Psoas muscle (tissue), 8 donors: Measurements from ENCODE around the gene UGT1A10. TPM values are rescaled to one million over a fixed set of nuclear protein-coding genes. Genes with fewer than 3 reads are reported as not detected.
"Not testable (repeated sequence)": the region's sequence is repeated elsewhere in the genome, so short reads cannot be mapped to it uniquely, and the experiment has no call there.

ENCODE experiments used
- ATAC-seq, 4 donors: fragments of 200-7000 bp; cut with Tn5 transposase; one replicate each; pipeline ENCODE4 v1.9.1; 2020; ENCODE audit warnings: moderate library complexity in 3 of 4, mild to moderate bottlenecking in 2 of 4
- DNase-seq, 2 donors: peaks; one replicate each; pipeline ENCODE4 v3.0.0-alpha.2; 2020
- H3K27ac ChIP-seq: fragments of 200-600 bp; one replicate; pipeline ENCODE4 v1.8.0; 2022
- H3K27me3 ChIP-seq, 3 donors: fragments of 200-600 bp in 1 of 3; one replicate each; pipeline versions ENCODE4 v1.6.1 to v1.8.0; 2013 to 2022; ENCODE audit warnings: low read length in 2 of 3, mild to moderate bottlenecking in 2 of 3, moderate library complexity in 1 of 3; ENCODE audit not compliant: insufficient read depth in 3 of 3
- H3K36me3 ChIP-seq, 2 donors: fragments of 200-600 bp in 1 of 2; one replicate each; pipeline versions ENCODE4 v1.6.1 to v1.8.0; 2013 to 2022; ENCODE audit warnings: low read depth in 1 of 2, mild to moderate bottlenecking in 1 of 2, moderate library complexity in 1 of 2; ENCODE audit not compliant: insufficient read depth in 1 of 2
- H3K4me1 ChIP-seq: fragments of 200-600 bp; one replicate; pipeline ENCODE4 v1.8.0; 2022
- H3K4me3 ChIP-seq: fragments of 200-600 bp; one replicate; pipeline ENCODE4 v1.8.0; 2022; ENCODE audit warnings: mild to moderate bottlenecking
- H3K9me3 ChIP-seq: fragments of 200-600 bp; one replicate; pipeline ENCODE4 v1.8.0; 2022
- WGBS, 3 donors: extraction: QIAGEN DNeasy Blood & Tissue Kit; methylation state at CpG; one replicate each; pipeline versions ENCODE4 v1.1.6 to v1.1.7; 2013; 5-methylcytosine and 5-hydroxymethylcytosine counted together
- intact Hi-C, 2 donors: fragments of 100-400 bp; cut with DNase I; formaldehyde crosslinking; loops; one replicate each; pipeline versions ENCODE4 v1.11.0 to v1.14.2; 2022
- polyA plus RNA-seq, 3 donors: library from polyadenylated mRNA; stranded (reverse); fragments of 200-250 nt; gene quantifications; one replicate each; pipeline ENCODE4 v1.2.3, GENCODE V29; 2013
- total RNA-seq, 4 donors: library from RNA; stranded (reverse); fragmentation: NEBNext Ultra II Directional in 2 of 4; extraction: Animal tissue kit (Norgen Biotek cat#: 25700) in 2 of 4; gene quantifications; one replicate each; pipeline versions ENCODE4 v1.2.1 to v1.2.4, GENCODE V29; 2021 to 2023
- TF ChIP-seq, protein P1 (sequence below): fragments of 200-600 bp; IDR thresholded peaks from one replicate; pipeline ENCODE4 v1.8.0; 2022; ENCODE audit warnings: antibody characterized with exemption
- donor health status: healthy with polysubstance abuse.
- donor health status: DM: no; HTN: no; CAD: no; lungs with moderate emphysema.
- donor health status: Bipolar disorder and iron deficiency.
- donor health status: healthy.
- donor health status: DM: yes; HTN: yes; CAD: no.
- donor health status: DM: no; HTN: no; CAD: no.
- donor health status: DM: no; HTN: no; CAD: no.
- donor health status: DM: yes; HTN: yes; CAD: no.

Gene UGT1A10
- total and polyA plus RNA-seq, 7 donors, result 0.03 TPM; not detected in 6

DNA sequence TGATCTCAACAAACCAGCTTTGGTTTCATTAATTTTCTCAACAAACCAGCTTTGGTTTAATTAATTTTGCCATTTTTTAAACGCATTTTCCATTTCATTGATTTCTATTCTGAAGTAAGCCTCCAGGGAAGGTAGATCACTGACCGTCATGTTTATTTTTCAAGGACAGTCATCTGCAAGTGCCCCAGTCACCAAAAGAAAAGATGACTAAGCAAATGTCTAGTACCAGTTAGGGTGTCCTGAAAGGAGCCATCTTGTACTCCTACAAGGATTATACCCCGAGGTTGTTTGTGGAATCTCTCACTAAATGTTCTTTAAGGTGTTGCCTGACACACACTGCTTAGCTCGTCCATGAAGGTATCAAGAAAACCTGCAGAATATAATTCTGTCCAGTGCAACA is 25.0 kb upstream of the UGT1A10 start:
- DNase-seq (no peak), ATAC-seq (no peak)
- H3K9me3 ChIP-seq, result peaks cover 8% of the 10 kb centered on the region
- H3K4me3 ChIP-seq, result no peak overlapping the region
- H3K27ac ChIP-seq, result no peak overlapping the region
- TF ChIP-seq, protein P1, sequence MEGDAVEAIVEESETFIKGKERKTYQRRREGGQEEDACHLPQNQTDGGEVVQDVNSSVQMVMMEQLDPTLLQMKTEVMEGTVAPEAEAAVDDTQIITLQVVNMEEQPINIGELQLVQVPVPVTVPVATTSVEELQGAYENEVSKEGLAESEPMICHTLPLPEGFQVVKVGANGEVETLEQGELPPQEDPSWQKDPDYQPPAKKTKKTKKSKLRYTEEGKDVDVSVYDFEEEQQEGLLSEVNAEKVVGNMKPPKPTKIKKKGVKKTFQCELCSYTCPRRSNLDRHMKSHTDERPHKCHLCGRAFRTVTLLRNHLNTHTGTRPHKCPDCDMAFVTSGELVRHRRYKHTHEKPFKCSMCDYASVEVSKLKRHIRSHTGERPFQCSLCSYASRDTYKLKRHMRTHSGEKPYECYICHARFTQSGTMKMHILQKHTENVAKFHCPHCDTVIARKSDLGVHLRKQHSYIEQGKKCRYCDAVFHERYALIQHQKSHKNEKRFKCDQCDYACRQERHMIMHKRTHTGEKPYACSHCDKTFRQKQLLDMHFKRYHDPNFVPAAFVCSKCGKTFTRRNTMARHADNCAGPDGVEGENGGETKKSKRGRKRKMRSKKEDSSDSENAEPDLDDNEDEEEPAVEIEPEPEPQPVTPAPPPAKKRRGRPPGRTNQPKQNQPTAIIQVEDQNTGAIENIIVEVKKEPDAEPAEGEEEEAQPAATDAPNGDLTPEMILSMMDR, result no peak
- H3K27me3 ChIP-seq, result peaks cover 0 to 1% (median 0%) of the 10 kb centered on the region in 3 donors
- intact Hi-C loops, result no loop called here
- no peaks in the 10 kb centered on the region for H3K4me1 ChIP-seq
- H3K36me3 ChIP-seq, result no peaks in the 10 kb centered on the region
- whole genome bisulfite sequencing, 3 donors, result 73 to 79% (median 77%) methylated on average over 4 of the region's 4 CpGs

DNA sequence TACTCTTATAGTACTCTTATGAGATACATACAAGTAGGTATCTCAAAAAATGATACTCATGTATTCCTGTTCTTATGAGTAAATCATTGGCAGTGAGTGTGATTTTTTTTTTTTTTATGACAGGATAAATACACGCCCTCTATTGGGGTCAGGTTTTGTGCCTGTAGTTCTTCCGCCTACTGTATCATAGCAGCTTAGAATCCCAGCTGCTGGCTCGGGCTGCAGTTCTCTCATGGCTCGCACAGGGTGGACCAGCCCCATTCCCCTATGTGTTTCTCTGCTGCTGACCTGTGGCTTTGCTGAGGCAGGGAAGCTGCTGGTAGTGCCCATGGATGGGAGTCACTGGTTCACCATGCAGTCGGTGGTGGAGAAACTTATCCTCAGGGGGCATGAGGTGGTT is 18.8 kb upstream of the UGT1A10 start, which contains the start of gene UGT1A8:
Gene UGT1A8, plus strand, starts transcription at position 158 of the 400 bp plus-strand sequence. Its CDS starts 75 bp downstream, at position 233.
- DNase-seq, ATAC-seq, H3K27ac ChIP-seq, intact Hi-C loops, H3K4me3 ChIP-seq, H3K4me1 ChIP-seq, H3K9me3 ChIP-seq, H3K36me3 ChIP-seq, H3K27me3 ChIP-seq: not testable (repeated sequence)
- 57 to 62% (median 61%) methylated on average over 5 of the region's 5 CpGs for WGBS, 3 donors

DNA sequence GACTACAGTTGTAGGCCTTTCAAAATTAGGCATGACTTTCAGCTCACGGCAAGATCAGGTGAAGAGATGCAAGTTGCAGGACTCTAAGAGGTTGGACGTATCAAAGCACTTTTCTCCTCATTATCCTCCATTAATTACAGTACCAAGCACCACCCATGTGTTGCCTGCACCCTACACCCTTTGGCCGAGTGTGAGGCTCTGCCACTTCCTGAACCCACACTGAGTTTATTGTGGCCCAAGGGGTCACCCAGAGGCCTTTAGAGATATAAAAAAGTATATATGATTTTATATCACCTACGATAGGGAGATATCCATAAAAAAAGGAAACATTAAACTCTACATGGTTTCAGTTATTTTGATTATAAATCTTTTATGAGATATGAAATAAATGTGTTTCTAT is 16.0 kb upstream of the UGT1A10 start:
- no peak overlapping the region for H3K27ac ChIP-seq
- H3K9me3 ChIP-seq, result no peaks in the 10 kb centered on the region
- H3K4me3 ChIP-seq, result no peak overlapping the region
- WGBS, 3 donors, result 73 to 83% (median 78%) methylated on average over 4 of the region's 4 CpGs
- TF ChIP-seq, protein P1, result no peak
- no peak for ATAC-seq
- no peaks in the 10 kb centered on the region for H3K36me3 ChIP-seq
- peaks cover 0 to 4% (median 0%) of the 10 kb centered on the region in 3 donors for H3K27me3 ChIP-seq
- intact Hi-C loops, result no loop called here
- H3K4me1 ChIP-seq, result no peaks in the 10 kb centered on the region
- no peak for DNase-seq

DNA sequence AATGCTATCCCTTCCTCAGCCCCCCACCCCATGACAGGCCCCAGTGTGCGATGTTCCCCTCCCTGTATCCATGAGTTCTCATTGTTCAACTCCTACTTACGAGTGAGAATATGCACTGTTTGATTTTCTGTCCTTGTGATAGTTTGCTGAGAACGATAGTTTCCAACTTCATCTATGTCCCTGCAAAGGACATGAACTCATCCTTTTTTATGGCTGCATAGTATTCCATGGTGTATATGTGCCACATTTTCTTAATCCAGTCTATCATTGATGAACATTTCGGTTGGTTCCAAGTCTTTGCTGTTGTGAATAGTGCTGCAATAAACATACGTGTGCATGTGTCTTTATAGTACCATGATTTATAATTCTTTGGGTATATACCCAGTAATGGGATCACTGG is 14.4 kb upstream of the UGT1A10 start:
- H3K4me3 ChIP-seq, H3K9me3 ChIP-seq, H3K27ac ChIP-seq, H3K27me3 ChIP-seq, ATAC-seq, H3K36me3 ChIP-seq, intact Hi-C loops, H3K4me1 ChIP-seq, DNase-seq: not testable (repeated sequence)
- WGBS, 3 donors, result 92 to 95% (median 92%) methylated on average over 5 of the region's 5 CpGs

DNA sequence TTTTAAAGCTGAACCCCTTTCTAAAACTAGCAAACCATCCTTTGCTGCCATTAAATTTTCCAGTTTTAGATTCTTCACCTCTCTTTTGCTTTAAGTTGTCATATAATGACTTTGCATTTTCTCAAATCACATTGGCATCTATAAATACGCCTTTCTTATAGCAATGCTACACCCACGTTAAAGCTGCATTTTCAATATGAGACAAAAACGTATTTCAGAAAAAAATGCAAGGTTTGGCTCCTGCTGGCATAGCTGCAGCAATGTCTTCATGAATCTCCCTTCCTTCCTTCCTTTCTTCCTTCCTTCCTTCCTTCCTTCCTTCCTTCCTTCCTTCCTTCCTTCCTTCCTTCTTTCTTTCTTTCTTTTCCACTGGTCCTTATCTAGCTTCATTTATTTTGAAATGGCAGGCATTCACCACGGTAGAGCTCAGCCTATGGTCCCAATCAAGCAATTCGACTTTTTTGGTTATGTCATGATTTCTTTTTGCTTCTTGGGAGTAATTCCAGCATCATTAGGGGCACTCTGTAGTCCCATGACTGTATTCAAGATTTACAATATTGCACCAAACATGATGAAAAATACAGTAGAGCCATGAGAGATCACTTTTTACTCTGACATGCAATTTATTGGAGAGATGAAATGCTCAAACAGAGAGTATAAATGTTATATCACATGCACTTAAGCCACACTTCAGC is 8.8 kb upstream of the UGT1A10 start:
- no peaks in the 10 kb centered on the region for H3K4me1 ChIP-seq
- H3K27me3 ChIP-seq, result peaks cover 0 to 4% (median 0%) of the 10 kb centered on the region in 3 donors
- DNase-seq, result no peak
- intact Hi-C loops, result no loop called here
- H3K4me3 ChIP-seq, result no peak overlapping the region
- no peak for ATAC-seq
- H3K27ac ChIP-seq, result no peak overlapping the region
- 57 to 66% (median 61%) methylated on average over 5 of the region's 5 CpGs for WGBS, 3 donors
- TF ChIP-seq, protein P1, result no peak
- H3K9me3 ChIP-seq, result peaks cover 5% of the 10 kb centered on the region
- no peaks in the 10 kb centered on the region for H3K36me3 ChIP-seq
